ENCODE data around the gene KIAA2012. TPM values are rescaled to one million over a fixed set of nuclear protein-coding genes. Genes with fewer than 3 reads are reported as not detected.

The KIAA2012 gene
- total RNA-seq, 1 experiment from 2014 or later = not detected

- Mint-ChIP-seq H3K9me3 (ENCODE audit: low read depth, unreplicated experiment) (no peaks in the 10 kb centered on the region), H3K27me3 (ENCODE audit: unreplicated experiment) (no peaks in the 10 kb centered on the region), H3K36me3 (ENCODE audit: insufficient read depth, unreplicated experiment) (no peaks in the 10 kb centered on the region), H3K4me1 (ENCODE audit: low read depth, unreplicated experiment) (no peaks in the 10 kb centered on the region), H3K4me3 (ENCODE audit: low read depth, unreplicated experiment) (no peak overlapping the region), H3K27ac (ENCODE audit: unreplicated experiment) (no peak overlapping the region)
- DNase-seq = no peak
- BruUV-seq (replicated peaks) = no TSS peak
- TF ChIP-seq, protein P1, sequence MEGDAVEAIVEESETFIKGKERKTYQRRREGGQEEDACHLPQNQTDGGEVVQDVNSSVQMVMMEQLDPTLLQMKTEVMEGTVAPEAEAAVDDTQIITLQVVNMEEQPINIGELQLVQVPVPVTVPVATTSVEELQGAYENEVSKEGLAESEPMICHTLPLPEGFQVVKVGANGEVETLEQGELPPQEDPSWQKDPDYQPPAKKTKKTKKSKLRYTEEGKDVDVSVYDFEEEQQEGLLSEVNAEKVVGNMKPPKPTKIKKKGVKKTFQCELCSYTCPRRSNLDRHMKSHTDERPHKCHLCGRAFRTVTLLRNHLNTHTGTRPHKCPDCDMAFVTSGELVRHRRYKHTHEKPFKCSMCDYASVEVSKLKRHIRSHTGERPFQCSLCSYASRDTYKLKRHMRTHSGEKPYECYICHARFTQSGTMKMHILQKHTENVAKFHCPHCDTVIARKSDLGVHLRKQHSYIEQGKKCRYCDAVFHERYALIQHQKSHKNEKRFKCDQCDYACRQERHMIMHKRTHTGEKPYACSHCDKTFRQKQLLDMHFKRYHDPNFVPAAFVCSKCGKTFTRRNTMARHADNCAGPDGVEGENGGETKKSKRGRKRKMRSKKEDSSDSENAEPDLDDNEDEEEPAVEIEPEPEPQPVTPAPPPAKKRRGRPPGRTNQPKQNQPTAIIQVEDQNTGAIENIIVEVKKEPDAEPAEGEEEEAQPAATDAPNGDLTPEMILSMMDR (IDR thresholded peaks at IDR 0.05; ENCODE audit: unreplicated experiment) = no peak
- CTCF ChIA-PET = no interaction called here
- intact Hi-C loops (cut with micrococcal nuclease; ENCODE audit: unreplicated experiment) = no loop called here
These were observed 74.7 kb downstream of the KIAA2012 start for GRCh38 chr2:202147775-202148174.

GRCh38 chr2:202148515-202149154, 75.6 kb downstream of the KIAA2012 start:
- Mint-ChIP-seq H3K36me3 (ENCODE audit: insufficient read depth, unreplicated experiment) (no peaks in the 10 kb centered on the region), H3K4me1 (ENCODE audit: low read depth, unreplicated experiment) (no peaks in the 10 kb centered on the region), H3K27ac (ENCODE audit: unreplicated experiment) (no peak overlapping the region), H3K9me3 (ENCODE audit: low read depth, unreplicated experiment) (no peaks in the 10 kb centered on the region), H3K27me3 (ENCODE audit: unreplicated experiment) (no peaks in the 10 kb centered on the region), H3K4me3 (ENCODE audit: low read depth, unreplicated experiment) (no peak overlapping the region)
- intact Hi-C loops (cut with micrococcal nuclease; ENCODE audit: unreplicated experiment) = no loop called here
- CTCF ChIA-PET = no interaction called here
- TF ChIP-seq, protein P1 (IDR thresholded peaks at IDR 0.05; ENCODE audit: unreplicated experiment) = no peak
- BruUV-seq (replicated peaks) = no TSS peak
- DNase-seq = no peak

GRCh38 chr2:202149155-202149762, 76.2 kb downstream of the KIAA2012 start:
- Mint-ChIP-seq H3K27me3 (ENCODE audit: unreplicated experiment) (no peaks in the 10 kb centered on the region), H3K4me1 (ENCODE audit: low read depth, unreplicated experiment) (no peaks in the 10 kb centered on the region), H3K27ac (ENCODE audit: unreplicated experiment) (no peak overlapping the region), H3K9me3 (ENCODE audit: low read depth, unreplicated experiment) (no peaks in the 10 kb centered on the region), H3K4me3 (ENCODE audit: low read depth, unreplicated experiment) (no peak overlapping the region), H3K36me3 (ENCODE audit: insufficient read depth, unreplicated experiment) (no peaks in the 10 kb centered on the region)
- intact Hi-C loops (cut with micrococcal nuclease; ENCODE audit: unreplicated experiment) = no loop called here
- no peak for DNase-seq
- BruUV-seq (replicated peaks) = no TSS peak
- CTCF ChIA-PET = no interaction called here
- TF ChIP-seq, protein P1 (IDR thresholded peaks at IDR 0.05; ENCODE audit: unreplicated experiment) = no peak

- CTCF ChIA-PET = interaction anchor here (0.6 to 0.7 kb wide), 3 partner anchors 14 to 242 kb away, joined by 3 to 6 read pairs (median 4); no protein-coding TSS in a partner anchor
- no peak overlapping the region for H3K4me3 Mint-ChIP-seq (ENCODE audit: low read depth, unreplicated experiment)
- no peaks in the 10 kb centered on the region for H3K27me3 Mint-ChIP-seq (ENCODE audit: unreplicated experiment)
- TF ChIP-seq, protein P1 (IDR thresholded peaks at IDR 0.05; ENCODE audit: unreplicated experiment) = no peak
- H3K4me1 Mint-ChIP-seq (ENCODE audit: low read depth, unreplicated experiment) = no peaks in the 10 kb centered on the region
- H3K9me3 Mint-ChIP-seq (ENCODE audit: low read depth, unreplicated experiment) = no peaks in the 10 kb centered on the region
- no TSS peak for BruUV-seq (replicated peaks)
- no peak overlapping the region for H3K27ac Mint-ChIP-seq (ENCODE audit: unreplicated experiment)
- no peak for DNase-seq
- intact Hi-C loops (cut with micrococcal nuclease; ENCODE audit: unreplicated experiment) = no loop called here
- H3K36me3 Mint-ChIP-seq (ENCODE audit: insufficient read depth, unreplicated experiment) = no peaks in the 10 kb centered on the region
These were observed 76.9 kb downstream of the KIAA2012 start for GRCh38 chr2:202149936-202150335.

All from Calu3 (cell line).